GM12878 (cell line): Measurements from ENCODE around the gene FBLN7. TPM values are rescaled to one million over a fixed set of nuclear protein-coding genes. Genes with fewer than 3 reads are reported as not detected.

Source experiments
- ATAC-seq: fragments of 200-7000 bp; cut with Tn5 transposase; 3 replicates; pipeline ENCODE4 v1.9.1; 2020; ENCODE audit warnings: mild to moderate bottlenecking, moderate library complexity
- BruUV-seq: library from RNA; stranded (reverse); fragments of 400-500 nt; replicated peaks from 2 replicates; lab custom pipeline; 2021; lab: Mats Ljungman, UMichigan
- CTCF ChIA-PET: fragments of 300-600 bp; sonication (Branson Sonifier 250); formaldehyde crosslinking; extraction: SDS; loops from one replicate; lab custom pipeline; 2021; ENCODE audit warnings: inconsistent platforms; lab: Yijun Ruan, JAX
- POLR2A ChIA-PET: fragments of 350-600 bp; formaldehyde crosslinking; extraction: SDS; loops from one replicate; lab custom pipeline; 2021; ENCODE audit warnings: inconsistent platforms; lab: Charles Lee
- RAD21 ChIA-PET: fragments of 300-600 bp; sonication (Branson Sonifier 250); formaldehyde crosslinking; loops from one replicate; lab custom pipeline; 2023; ENCODE audit warnings: antibody characterized with exemption; ENCODE audit not compliant: unreplicated experiment; lab: Charles Lee
- SMC1A ChIA-PET: fragments of 300-600 bp; sonication (Branson Sonifier 250); formaldehyde crosslinking; loops from one replicate; lab custom pipeline; 2023; ENCODE audit not compliant: unreplicated experiment, uncharacterized antibody; lab: Charles Lee
- DNase-seq: peaks from one replicate; pipeline ENCODE4 v3.0.0-alpha.2; 2011; ENCODE audit warnings: low read depth, low spot score
- FAIRE-seq: peaks from 3 replicates; lab custom pipeline; 2011; peaks lifted over from hg19 to GRCh38; lab: Jason Lieb, UNC
- H2AFZ ChIP-seq: 2 replicates; pipeline ENCODE4 v1.6.0; 2011; ENCODE audit warnings: low read depth, low read length, control low read depth; ENCODE audit not compliant: control insufficient read depth
- H3K27ac ChIP-seq: 2 replicates; pipeline ENCODE4 v1.5.1; 2011; ENCODE audit warnings: control low read depth; ENCODE audit not compliant: control insufficient read depth, insufficient read depth
- H3K27me3 ChIP-seq, 2 experiments: replicated peaks in 1 of 2; 2 replicates each; pipeline versions ENCODE4 v1.6.0 to v1.6.1; 2011; ENCODE audit warnings: low read length in 1 of 2; ENCODE audit not compliant: control insufficient read depth in 2 of 2, insufficient read depth in 2 of 2
- H3K36me3 ChIP-seq, 2 experiments: 2 replicates each; pipeline ENCODE4 v1.5.1; 2011; ENCODE audit warnings: low read length in 1 of 2; ENCODE audit not compliant: control insufficient read depth in 2 of 2, insufficient read depth in 2 of 2
- H3K4me1 ChIP-seq: 2 replicates; pipeline ENCODE4 v1.6.1; 2011; ENCODE audit warnings: mild to moderate bottlenecking, low read length, moderate library complexity, mixed read lengths; ENCODE audit not compliant: control insufficient read depth, insufficient read depth
- H3K4me2 ChIP-seq: 2 replicates; pipeline ENCODE4 v1.6.0; 2011; ENCODE audit warnings: control low read depth; ENCODE audit not compliant: control insufficient read depth, insufficient read depth
- H3K4me3 ChIP-seq: fragments of 200-600 bp; sonication (generic); 2 replicates; pipeline ENCODE4 v1.5.1; 2016
- H3K79me2 ChIP-seq: 2 replicates; pipeline ENCODE4 v1.6.0; 2011; ENCODE audit warnings: low read length; ENCODE audit not compliant: control insufficient read depth, insufficient read depth
- H3K9ac ChIP-seq: 2 replicates; pipeline ENCODE4 v1.8.0; 2011; ENCODE audit warnings: low read length, control low read depth, mixed read lengths; ENCODE audit not compliant: control insufficient read depth, insufficient read depth
- H3K9me3 ChIP-seq: replicated peaks from 3 replicates; pipeline ENCODE4 v1.5.1; 2011; ENCODE audit warnings: mild to moderate bottlenecking, low read length; ENCODE audit not compliant: control insufficient read depth, insufficient read depth
- H4K20me1 ChIP-seq: 2 replicates; pipeline ENCODE4 v1.6.0; 2011; ENCODE audit not compliant: control insufficient read depth, insufficient read depth
- ATF7 ChIP-seq: fragments of 450-650 bp; IDR thresholded peaks from 2 replicates; pipeline ENCODE4 v1.6.1; 2016; ENCODE audit warnings: low read depth, mild to moderate bottlenecking
- E4F1 ChIP-seq: fragments of 450-650 bp; IDR thresholded peaks from 2 replicates; pipeline ENCODE4 v1.6.1; 2018; ENCODE audit warnings: borderline replicate concordance, mild to moderate bottlenecking; ENCODE audit not compliant: partially characterized antibody
- EED ChIP-seq: sonication (generic); IDR thresholded peaks from 2 replicates; pipeline ENCODE4 v1.6.1; 2016; ENCODE audit warnings: antibody characterized with exemption, low read depth
- GABPA ChIP-seq: IDR thresholded peaks from 2 replicates; pipeline ENCODE4 v1.6.1; 2014; ENCODE audit warnings: antibody characterized with exemption, low read depth, mild to moderate bottlenecking, inconsistent platforms
- HDAC2 ChIP-seq: fragments of 200-600 bp; sonication (generic); IDR thresholded peaks from 2 replicates; pipeline ENCODE4 v1.6.1; 2017
- MEF2A ChIP-seq: IDR thresholded peaks from 2 replicates; pipeline ENCODE4 v1.6.1; 2011; ENCODE audit warnings: low read depth, mild to moderate bottlenecking, low read length, moderate library complexity; ENCODE audit not compliant: insufficient read depth
- NFIC ChIP-seq: IDR thresholded peaks from 2 replicates; pipeline ENCODE4 v1.6.1; 2012; ENCODE audit warnings: low read depth, mild to moderate bottlenecking, inconsistent platforms, low read length, moderate library complexity
- NR2C1 ChIP-seq: fragments of 450-650 bp; IDR thresholded peaks from 2 replicates; pipeline ENCODE4 v1.6.1; 2017; ENCODE audit warnings: antibody characterized with exemption, mild to moderate bottlenecking, moderate library complexity
- RFX5 ChIP-seq: IDR thresholded peaks from 2 replicates; pipeline ENCODE4 v1.6.1; 2011; ENCODE audit warnings: low read depth, low read length, improper control_type of control experiment
- RUNX3 ChIP-seq: IDR thresholded peaks from 2 replicates; pipeline ENCODE4 v1.6.1; 2012; ENCODE audit warnings: low read length, inconsistent platforms
- SMARCA5 ChIP-seq: fragments of 450-650 bp; IDR thresholded peaks from 2 replicates; pipeline ENCODE4 v1.6.1; 2017; ENCODE audit warnings: mild to moderate bottlenecking
- SRF ChIP-seq, 2 experiments: IDR thresholded peaks; 2 replicates each; pipeline ENCODE4 v1.6.1; 2011; ENCODE audit warnings: low read depth in 2 of 2, low read length in 2 of 2, mild to moderate bottlenecking in 1 of 2, moderate library complexity in 1 of 2
- SUPT20H ChIP-seq: IDR thresholded peaks from 2 replicates; pipeline ENCODE4 v1.6.1; 2011; ENCODE audit warnings: low read depth, mild to moderate bottlenecking, low read length, moderate library complexity, borderline replicate concordance; ENCODE audit not compliant: control insufficient read depth
- SUZ12 ChIP-seq: fragments of 200-600 bp; sonication (generic); IDR thresholded peaks from one replicate; pipeline ENCODE4 v1.6.1; 2018; ENCODE audit warnings: antibody characterized with exemption, mild to moderate bottlenecking; ENCODE audit not compliant: unreplicated experiment
- YBX1 ChIP-seq: fragments of 450-650 bp; IDR thresholded peaks from 2 replicates; pipeline ENCODE4 v1.6.1; 2016; ENCODE audit warnings: antibody characterized with exemption
- WGBS: methylation state at CpG from one replicate; pipeline ENCODE4 v1.1.6; 2016; ENCODE audit warnings: low lambda C conversion rate; ENCODE audit not compliant: insufficient replicate concordance, insufficient coverage; ENCODE audit errors: missing lambda C conversion rate; 5-methylcytosine and 5-hydroxymethylcytosine counted together
- in situ Hi-C: fragments of 300-500 bp; cut with MboI; formaldehyde crosslinking; loops from 9 replicates; pipeline ENCODE4 v1.14.3; 2018; ENCODE audit warnings: mixed read lengths
- intact Hi-C: fragments of 100-400 bp; cut with micrococcal nuclease; formaldehyde crosslinking; loops from one replicate; pipeline ENCODE4 v1.14.2; 2022; ENCODE audit not compliant: unreplicated experiment
- polyA plus RNA-seq, 11 experiments: library from polyadenylated mRNA; depleted of rRNA in 4 of 11; unstranded in 6 of 11; stranded (reverse) in 5 of 11; fragments of >200 nt; fragmentation: Nextera tagmentation in 4 of 11; fragmentation: Illumina TruSeq in 1 of 11; extraction: Ambion mirVana in 4 of 11; extraction: Trizol in 1 of 11; gene quantifications; 1 replicate in 1 of 11; 2 replicates in 10 of 11; pipeline versions ENCODE4 v1.2.1 to v1.2.3, GENCODE V29; 2011 to 2016; ENCODE audit warnings: inconsistent platforms in 2 of 11, missing spikeins in 2 of 11, low read depth in 1 of 11
- total RNA-seq, 4 experiments: library from RNA; depleted of rRNA in 3 of 4; stranded (reverse); fragments of >200 nt in 3 of 4; fragmentation: Illumina TruSeq in 1 of 4; extraction: Trizol in 1 of 4; gene quantifications; 2 replicates each; pipeline versions ENCODE4 v1.2.1 to v1.2.3, GENCODE V29; 2013 to 2021

FBLN7 gene
- total and polyA plus RNA-seq, 10 of the 15 experiments (the other 5 are each of a cell fraction or from before 2014, with no cell fraction given), result 0.01 to 0.10 (median 0.01) TPM; not detected in 7

- ATAC-seq, result no peak
- Histone ChIP-seq H3K4me1 (peaks cover 8% of the 10 kb centered on the region), H3K79me2 (no peaks in the 10 kb centered on the region), H3K27ac (no peak overlapping the region), H2AFZ (no peak overlapping the region), H3K4me2 (no peak overlapping the region), H3K36me3 (no peaks in the 10 kb centered on the region), H3K9me3 (no peaks in the 10 kb centered on the region; the same call in 2 of the 3 replicates), H3K9ac (no peak overlapping the region), H4K20me1 (no peaks in the 10 kb centered on the region), H3K27me3 (peaks cover 0 to 7% of the 10 kb centered on the region in 2 experiments), H3K4me3 (no peak overlapping the region)
- RAD21 ChIA-PET, result no interaction called here
- TF ChIP-seq E4F1, result no peak
- TF ChIP-seq RUNX3, result no peak
- TF ChIP-seq NFIC, result no peak
- no peak for TF ChIP-seq HDAC2
- TF ChIP-seq NR2C1, result no peak
- TF ChIP-seq EED, result no peak
- no peak for TF ChIP-seq ATF7
- TF ChIP-seq GABPA, result no peak
- TF ChIP-seq SRF (IDR thresholded peaks at IDR 0.05; ENCODE audit: low read depth in 2 of 2, low read length in 2 of 2), result no peak
- no peak for TF ChIP-seq RFX5
- no peak for TF ChIP-seq SMARCA5
- TF ChIP-seq YBX1, result no peak
- no peak for TF ChIP-seq SUPT20H
- no peak for TF ChIP-seq SUZ12
- TF ChIP-seq MEF2A, result no peak
- DNase-seq, result no peak
- POLR2A ChIA-PET, result no interaction called here
- 66% methylated on average over 8 of the region's 8 CpGs for WGBS
- SMC1A ChIA-PET, result no interaction called here
- intact Hi-C loops, result no loop called here
- CTCF ChIA-PET, result no interaction called here
- FAIRE-seq, result no peak
- in situ Hi-C loops, result no loop called here
- no TSS peak for BruUV-seq
These were observed 45.9 kb downstream of the FBLN7 start for GRCh38 chr2:112184121-112184520.
